ENCODE measurements around the gene TMEM190. TPM values are rescaled to one million over a fixed set of nuclear protein-coding genes. Genes with fewer than 3 reads are reported as not detected.
A peak's percentile ranks its signal among the peaks of the same experiment; 100 is the strongest.
"Not testable (repeated sequence)": the region's sequence is repeated elsewhere in the genome, so short reads cannot be mapped to it uniquely, and the experiment has no call there.

The TMEM190 gene
- not detected for total RNA-seq

DNA sequence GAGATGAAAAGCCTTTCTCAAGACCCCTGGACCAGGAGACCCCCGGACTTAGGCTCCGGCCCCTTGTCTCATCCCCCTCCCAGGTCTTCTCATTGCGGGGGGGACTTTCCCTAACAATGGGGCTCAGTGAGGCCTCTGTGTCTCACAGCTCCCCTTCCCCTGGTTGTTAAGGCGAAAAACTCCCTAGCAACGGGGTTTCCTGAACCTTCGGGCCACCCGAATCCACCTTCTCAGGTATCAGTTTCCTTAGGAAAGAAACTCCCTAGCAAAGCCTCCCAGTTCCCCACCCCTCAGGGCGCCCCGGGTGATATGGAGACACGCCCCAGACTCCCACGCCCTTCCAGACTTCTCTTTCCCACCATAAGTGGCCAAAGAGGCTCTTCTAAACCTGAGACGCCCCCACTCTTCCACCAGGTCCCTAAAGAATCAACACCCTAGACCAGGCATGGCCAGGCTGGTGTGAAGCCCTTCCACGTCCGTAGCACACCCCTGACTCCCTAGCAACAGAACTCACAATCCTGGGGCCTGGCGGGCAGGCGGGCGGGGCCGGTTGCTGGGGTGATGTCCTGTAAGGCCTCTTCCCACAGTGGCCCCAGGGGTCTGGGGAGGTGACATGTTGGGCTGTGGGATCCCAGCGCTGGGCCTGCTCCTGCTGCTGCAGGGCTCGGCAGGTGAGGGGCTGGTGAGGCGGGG is at the start of gene TMEM190:
TMEM190 (plus strand) TSS at position 586 of the 693 bp plus-strand sequence; CDS start at position 614, 28 bp downstream.
- no peaks in the 10 kb centered on the region for H3K9me3 Mint-ChIP-seq
- H3K27me3 Mint-ChIP-seq (ENCODE audit: low read depth): peaks cover 26% of the 10 kb centered on the region
- CTCF ChIA-PET: no interaction called here
- peaks cover 14% of the 10 kb centered on the region for H3K4me1 Mint-ChIP-seq (ENCODE audit: low read depth)
- no peaks in the 10 kb centered on the region for H3K36me3 Mint-ChIP-seq (ENCODE audit: low read depth)
- H3K27ac Mint-ChIP-seq: no peak within 1 kb of the TSS
- intact Hi-C loops (cut with micrococcal nuclease): no loop called here
- DNase-seq: no peak
- no peak within 1 kb of the TSS for H3K4me3 Mint-ChIP-seq

- H3K27ac Mint-ChIP-seq; H3K4me3 Mint-ChIP-seq; H3K36me3 Mint-ChIP-seq (ENCODE audit: low read depth); DNase-seq; H3K9me3 Mint-ChIP-seq; intact Hi-C loops (cut with micrococcal nuclease); H3K4me1 Mint-ChIP-seq (ENCODE audit: low read depth); H3K27me3 Mint-ChIP-seq (ENCODE audit: low read depth): not testable (repeated sequence)
- CTCF ChIA-PET: interaction anchor here (0.7 kb wide), 1 partner anchor 91 kb away, joined by 7 read pairs; no protein-coding TSS in a partner anchor
Measured at GRCh38 chr19:55328774-55329318, 47.8 kb upstream of the TMEM190 start.

GRCh38 chr19:55329791-55330190 is 46.8 kb upstream of the TMEM190 start:
- H3K27me3 Mint-ChIP-seq (ENCODE audit: low read depth); H3K9me3 Mint-ChIP-seq; H3K4me1 Mint-ChIP-seq (ENCODE audit: low read depth); H3K4me3 Mint-ChIP-seq; DNase-seq; H3K36me3 Mint-ChIP-seq (ENCODE audit: low read depth); CTCF ChIA-PET; intact Hi-C loops (cut with micrococcal nuclease); H3K27ac Mint-ChIP-seq: not testable (repeated sequence)

GRCh38 chr19:55333870-55334269 is 42.8 kb upstream of the TMEM190 start:
- no peak for DNase-seq
- intact Hi-C loops (cut with micrococcal nuclease): no loop called here
- no peaks in the 10 kb centered on the region for H3K36me3 Mint-ChIP-seq (ENCODE audit: low read depth)
- H3K27ac Mint-ChIP-seq: no peak overlapping the region
- H3K27me3 Mint-ChIP-seq (ENCODE audit: low read depth): peaks cover 5% of the 10 kb centered on the region
- CTCF ChIA-PET: no interaction called here
- no peak overlapping the region for H3K4me3 Mint-ChIP-seq
- H3K9me3 Mint-ChIP-seq: no peaks in the 10 kb centered on the region
- peaks cover 5% of the 10 kb centered on the region for H3K4me1 Mint-ChIP-seq (ENCODE audit: low read depth)

GRCh38 chr19:55336101-55336500 is 40.5 kb upstream of the TMEM190 start:
- Mint-ChIP-seq H3K27ac (no peak overlapping the region), H3K4me3 (no peak overlapping the region), H3K36me3 (ENCODE audit: low read depth) (no peaks in the 10 kb centered on the region), H3K9me3 (no peaks in the 10 kb centered on the region), H3K4me1 (ENCODE audit: low read depth) (peaks cover 7% of the 10 kb centered on the region), H3K27me3 (ENCODE audit: low read depth) (peaks cover 5% of the 10 kb centered on the region)
- DNase-seq: no peak
- intact Hi-C loops (cut with micrococcal nuclease): loop anchor here (5.0 kb wide), 1 partner anchor 316 kb away; no protein-coding TSS in a partner anchor
- CTCF ChIA-PET: interaction anchor here (1.7 kb wide), 1 partner anchor 34 kb away, joined by 5 read pairs; no protein-coding TSS in a partner anchor

GRCh38 chr19:55339105-55339888 is 37.3 kb upstream of the TMEM190 start, which contains the start of gene KMT5C:
TSS of gene KMT5C (plus strand) at chr19:55339876. CDS start at chr19:55341937, 2,061 bp downstream.
- Mint-ChIP-seq H3K27ac (peak within 1 kb of the TSS; percentile 92), H3K9me3 (no peaks in the 10 kb centered on the region), H3K36me3 (ENCODE audit: low read depth) (peaks cover 12% of the 10 kb centered on the region), H3K4me1 (ENCODE audit: low read depth) (peaks cover 12% of the 10 kb centered on the region), H3K27me3 (ENCODE audit: low read depth) (no peaks in the 10 kb centered on the region), H3K4me3 (peak within 1 kb of the TSS; percentile 90)
- CTCF ChIA-PET: interaction anchor here (1.0 to 1.8 kb wide), 4 partner anchors 19 to 83 kb away, joined by 3 read pairs; partner anchors contain the start of gene HSPBP1
- peak; percentile 100 for DNase-seq
- intact Hi-C loops (cut with micrococcal nuclease): loop anchor here (1.0 to 5.0 kb wide), 14 partner anchors 15 to 874 kb away; partner anchors contain the start of genes COX6B2, FIZ1, HSPBP1 and ISOC2

DNA sequence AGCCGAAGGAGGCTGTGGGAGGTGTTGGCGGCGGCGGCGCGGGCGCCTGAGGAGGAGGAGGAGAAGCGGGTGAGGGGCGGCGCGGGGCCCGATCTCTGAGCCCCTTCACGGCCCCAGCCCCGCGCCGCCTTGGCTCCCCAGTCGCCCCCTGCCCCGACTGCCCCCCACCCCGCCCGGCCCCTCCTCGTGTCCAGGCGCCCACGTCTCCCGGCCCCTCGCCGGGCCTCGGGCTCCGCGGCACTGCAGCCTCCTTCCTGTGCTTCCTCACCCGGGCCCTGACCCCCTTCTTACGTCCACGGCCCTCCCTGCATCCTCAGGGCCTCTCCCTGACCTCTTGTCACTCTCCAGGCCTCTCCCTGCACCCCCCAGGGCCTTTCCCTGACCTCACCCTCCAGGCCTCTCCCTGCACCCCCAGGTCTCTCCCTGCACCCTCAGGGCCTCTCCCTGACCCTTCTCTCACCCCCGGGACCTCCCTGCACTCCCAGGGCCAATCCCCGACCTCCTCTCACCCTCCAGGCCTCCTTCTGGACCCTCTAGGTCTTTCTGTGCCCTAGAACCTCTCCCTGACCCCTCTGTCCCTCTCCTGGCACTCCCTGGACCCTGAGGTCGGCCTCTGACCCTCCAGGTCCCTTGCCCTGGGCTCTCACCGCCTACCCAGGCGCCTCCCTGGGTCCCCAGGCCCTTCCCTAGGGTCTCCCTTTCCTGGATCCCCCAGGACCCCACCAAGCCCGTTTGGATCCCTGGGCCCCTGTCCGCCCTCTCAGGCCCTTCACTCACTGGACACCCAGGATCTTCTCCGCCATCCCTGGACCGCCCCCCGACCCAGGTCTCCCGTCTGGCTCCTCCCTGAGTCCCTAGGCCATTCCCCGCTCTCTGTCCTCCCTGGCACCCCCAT is 36.5 kb upstream of the TMEM190 start:
- H3K4me3 Mint-ChIP-seq: peak overlapping the region; percentile 90
- peak; percentile 63 for DNase-seq
- peaks cover 12% of the 10 kb centered on the region for H3K4me1 Mint-ChIP-seq (ENCODE audit: low read depth)
- intact Hi-C loops (cut with micrococcal nuclease): loop anchor here (1.0 to 5.0 kb wide), 14 partner anchors 14 to 875 kb away; partner anchors contain the start of genes COX6B2, FIZ1, HSPBP1 and ISOC2
- peaks cover 12% of the 10 kb centered on the region for H3K36me3 Mint-ChIP-seq (ENCODE audit: low read depth)
- no peaks in the 10 kb centered on the region for H3K27me3 Mint-ChIP-seq (ENCODE audit: low read depth)
- H3K9me3 Mint-ChIP-seq: no peaks in the 10 kb centered on the region
- CTCF ChIA-PET: interaction anchor here (1.0 to 1.4 kb wide), 3 partner anchors 19 to 44 kb away, joined by 3 to 5 read pairs (median 3); partner anchors contain the start of gene TMEM238
- peak overlapping the region; percentile 92 for H3K27ac Mint-ChIP-seq

- Mint-ChIP-seq H3K4me1 (ENCODE audit: low read depth) (peaks cover 12% of the 10 kb centered on the region), H3K27me3 (ENCODE audit: low read depth) (no peaks in the 10 kb centered on the region), H3K27ac (peak overlapping the region; percentile 3), H3K9me3 (no peaks in the 10 kb centered on the region), H3K36me3 (ENCODE audit: low read depth) (peaks cover 12% of the 10 kb centered on the region), H3K4me3 (peak overlapping the region; percentile 90)
- intact Hi-C loops (cut with micrococcal nuclease): no loop called here
- peak; percentile 47 for DNase-seq
- CTCF ChIA-PET: interaction anchor here (1.4 kb wide), 1 partner anchor 44 kb away, joined by 5 read pairs; the partner anchor contains the start of gene TMEM238
Measured at GRCh38 chr19:55340784-55341147, 35.9 kb upstream of the TMEM190 start.

DNA sequence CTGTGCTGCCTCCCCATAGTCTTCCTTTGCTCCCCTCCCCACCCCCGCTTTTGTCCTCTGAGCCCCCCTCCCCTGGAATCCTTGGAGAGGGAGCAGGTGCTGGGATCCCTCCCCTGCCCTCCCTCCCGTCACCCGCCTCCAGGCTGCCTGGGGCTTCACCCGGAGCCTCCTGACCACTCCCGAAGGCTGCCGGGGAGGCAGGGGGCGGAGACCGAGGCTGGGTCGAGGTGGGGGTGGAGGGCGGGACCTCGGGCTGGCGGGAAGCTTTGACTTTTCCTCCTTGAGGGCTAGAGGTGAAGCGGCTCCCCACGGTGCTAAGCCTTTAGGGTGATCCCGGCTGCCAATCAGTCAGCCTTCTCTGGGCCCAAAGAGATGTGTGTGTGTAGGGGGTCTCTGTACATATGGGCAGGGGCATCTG is 35.4 kb upstream of the TMEM190 start:
- peak overlapping the region; percentile 90 for H3K4me3 Mint-ChIP-seq
- CTCF ChIA-PET: interaction anchor here (1.4 kb wide), 1 partner anchor 43 kb away, joined by 5 read pairs; the partner anchor contains the start of gene TMEM238
- H3K27me3 Mint-ChIP-seq (ENCODE audit: low read depth): no peaks in the 10 kb centered on the region
- H3K9me3 Mint-ChIP-seq: no peaks in the 10 kb centered on the region
- peak overlapping the region; percentile 27 for H3K27ac Mint-ChIP-seq
- peaks cover 12% of the 10 kb centered on the region for H3K4me1 Mint-ChIP-seq (ENCODE audit: low read depth)
- DNase-seq: peak; percentile 86
- intact Hi-C loops (cut with micrococcal nuclease): no loop called here
- H3K36me3 Mint-ChIP-seq (ENCODE audit: low read depth): peaks cover 12% of the 10 kb centered on the region

- Mint-ChIP-seq H3K4me1 (ENCODE audit: low read depth) (peaks cover 12% of the 10 kb centered on the region), H3K9me3 (no peaks in the 10 kb centered on the region), H3K4me3 (peak overlapping the region; percentile 90), H3K36me3 (ENCODE audit: low read depth) (peaks cover 12% of the 10 kb centered on the region), H3K27ac (peak overlapping the region; percentile 27), H3K27me3 (ENCODE audit: low read depth) (no peaks in the 10 kb centered on the region)
- intact Hi-C loops (cut with micrococcal nuclease): no loop called here
- CTCF ChIA-PET: interaction anchor here (1.4 kb wide), 1 partner anchor 43 kb away, joined by 5 read pairs; the partner anchor contains the start of gene TMEM238
- no peak for DNase-seq
Measured at GRCh38 chr19:55341595-55342531, 34.8 kb upstream of the TMEM190 start.
